Measurements from ENCODE around the gene TAOK1.
"Not testable (repeated sequence)": the region's sequence is repeated elsewhere in the genome, so short reads cannot be mapped to it uniquely, and the experiment has no call there.

The TAOK1 gene

GRCh38 chr17:29445844-29446243 lies 55.7 kb downstream of the TAOK1 start:
- no peak for DNase-seq (ENCODE audit: low spot score)

DNA sequence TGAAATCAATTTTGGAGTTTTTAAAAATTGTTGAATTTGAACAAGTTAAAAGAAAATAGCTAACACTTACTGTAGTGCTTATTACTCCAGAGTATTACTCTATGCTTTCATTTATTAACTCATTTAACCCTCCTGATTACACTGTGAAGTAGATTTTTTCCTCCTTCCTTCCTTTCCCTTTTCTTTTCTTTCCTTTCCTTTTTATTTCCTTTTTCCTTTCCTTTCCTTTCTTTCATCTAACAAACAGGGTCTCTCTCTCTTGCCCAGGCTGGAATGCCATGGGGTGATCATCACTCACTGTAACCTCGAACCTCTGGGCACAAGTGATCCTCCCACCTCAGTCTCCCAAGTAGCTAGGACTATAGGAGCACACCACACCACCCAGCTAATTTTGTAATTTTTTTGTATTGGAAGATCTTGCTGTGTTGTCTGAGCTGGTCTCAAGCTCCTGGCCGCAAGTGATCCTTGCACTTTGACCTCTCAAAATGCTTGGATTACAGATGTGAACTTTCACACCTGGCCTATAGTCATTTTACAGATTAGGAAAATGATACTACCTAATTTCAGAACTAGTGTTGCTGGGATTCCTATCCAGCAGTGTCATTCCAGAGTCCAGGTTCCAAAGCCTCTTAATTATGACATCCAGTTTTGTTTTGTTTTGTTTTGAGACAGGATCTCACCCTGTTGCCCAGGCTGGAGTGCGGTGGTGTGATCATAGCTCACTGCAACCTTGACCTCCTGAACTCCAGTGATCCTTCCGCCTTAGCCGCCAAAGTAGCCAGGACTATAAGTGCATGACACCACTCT lies 59.9 kb downstream of the TAOK1 start:
- no peak for DNase-seq (ENCODE audit: low spot score)

GRCh38 chr17:29451121-29451742 lies 61.1 kb downstream of the TAOK1 start:
- DNase-seq (ENCODE audit: low spot score) = no peak

GRCh38 chr17:29458066-29458465 lies 67.9 kb downstream of the TAOK1 start:
- no peak for DNase-seq (ENCODE audit: low spot score)

DNA sequence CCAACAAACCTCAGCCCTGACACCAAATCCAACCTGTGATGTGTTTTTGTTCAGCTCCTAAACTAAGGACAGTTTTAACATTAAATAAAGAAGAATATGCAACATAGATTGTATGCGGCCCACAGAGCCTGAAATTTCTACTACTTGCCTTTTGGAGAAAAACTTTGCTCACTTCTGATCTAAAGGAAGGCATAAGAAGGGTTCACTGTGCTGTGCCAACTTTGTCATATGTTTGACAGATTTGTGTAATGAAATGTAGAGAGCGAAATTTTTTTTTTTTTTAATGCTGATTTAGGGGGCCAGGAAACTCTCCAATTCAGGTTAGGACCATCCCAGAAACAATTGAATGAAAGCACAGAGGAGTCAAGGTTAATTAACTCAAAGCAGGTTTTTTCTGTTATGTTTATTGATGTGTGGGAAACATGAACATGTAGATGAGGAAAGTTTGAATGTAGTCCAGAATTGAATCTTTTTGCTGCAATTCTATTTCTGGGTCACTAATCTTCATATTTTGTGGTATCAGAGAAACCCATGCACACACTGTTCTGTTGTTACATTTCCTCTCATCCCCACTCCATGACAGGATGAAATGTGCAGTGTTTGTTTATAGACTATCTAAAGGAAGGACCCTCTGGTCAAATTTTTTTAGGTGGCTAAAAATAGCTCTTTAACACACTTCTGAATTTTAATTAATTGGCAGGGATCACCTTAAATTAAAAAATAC lies 71.5 kb downstream of the TAOK1 start:
- DNase-seq (ENCODE audit: low spot score) = no peak

- no peak for DNase-seq (ENCODE audit: low spot score)
Measured at GRCh38 chr17:29469276-29469675, 79.1 kb downstream of the TAOK1 start.

DNA sequence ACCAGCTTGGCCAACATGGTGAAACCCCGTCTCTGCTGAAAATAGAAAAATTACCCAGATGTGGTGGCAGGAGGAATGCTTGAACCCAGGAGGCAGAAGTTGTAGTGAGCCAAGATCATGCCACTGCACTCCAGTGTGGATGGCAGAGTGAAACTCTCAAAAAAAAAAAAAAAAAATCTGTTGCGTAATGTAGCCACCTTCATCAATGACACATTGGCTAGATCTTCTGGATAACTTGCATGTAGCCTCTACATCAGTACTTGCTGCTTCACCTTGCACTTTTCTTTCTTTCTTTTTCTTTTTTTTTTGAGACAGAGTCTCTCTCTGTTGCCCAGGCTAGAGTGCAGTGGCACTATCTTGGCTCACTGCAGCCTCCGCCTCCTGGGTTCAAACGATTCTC lies 83.3 kb downstream of the TAOK1 start:
- DNase-seq (ENCODE audit: low spot score) = not testable (repeated sequence)

DNA sequence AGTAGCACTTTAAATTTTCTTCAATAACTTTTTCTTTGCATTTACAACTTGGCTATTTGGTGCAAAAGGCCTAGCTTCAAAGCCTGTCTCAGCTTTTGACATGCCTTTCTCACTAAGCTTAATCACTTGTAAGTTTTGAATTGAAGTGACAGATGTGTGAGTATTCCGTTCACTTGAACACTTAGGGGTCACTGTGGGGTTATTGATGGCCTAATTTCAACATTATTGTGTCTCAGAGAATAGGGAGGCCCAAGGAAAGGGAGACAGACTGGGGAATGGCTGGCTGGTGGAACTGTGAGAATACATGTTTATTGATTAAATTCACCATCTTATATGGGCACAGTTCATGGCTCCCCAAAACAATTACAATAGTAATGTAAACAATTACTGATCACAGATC lies 84.1 kb downstream of the TAOK1 start:
- DNase-seq (ENCODE audit: low spot score) = no peak

DNA sequence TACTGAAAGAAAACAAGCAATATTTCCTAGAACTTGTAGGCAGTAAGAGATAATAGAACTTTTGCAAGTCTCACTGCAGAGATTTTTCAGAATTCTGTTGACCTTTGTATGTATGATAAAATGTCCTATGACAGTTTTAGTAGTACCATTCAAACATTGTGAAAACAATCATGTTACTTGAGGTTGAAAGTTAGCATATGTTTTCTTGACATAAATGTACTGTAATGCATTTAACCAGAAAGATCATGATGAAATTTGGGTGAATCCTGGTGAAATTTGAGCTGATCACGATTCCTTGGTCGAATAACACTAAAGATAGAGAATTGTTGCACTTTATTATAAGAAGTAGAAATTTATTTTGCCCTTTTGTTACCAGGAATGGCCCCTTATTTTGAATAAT lies 85.7 kb downstream of the TAOK1 start:
- no peak for DNase-seq (ENCODE audit: low spot score)

DNA sequence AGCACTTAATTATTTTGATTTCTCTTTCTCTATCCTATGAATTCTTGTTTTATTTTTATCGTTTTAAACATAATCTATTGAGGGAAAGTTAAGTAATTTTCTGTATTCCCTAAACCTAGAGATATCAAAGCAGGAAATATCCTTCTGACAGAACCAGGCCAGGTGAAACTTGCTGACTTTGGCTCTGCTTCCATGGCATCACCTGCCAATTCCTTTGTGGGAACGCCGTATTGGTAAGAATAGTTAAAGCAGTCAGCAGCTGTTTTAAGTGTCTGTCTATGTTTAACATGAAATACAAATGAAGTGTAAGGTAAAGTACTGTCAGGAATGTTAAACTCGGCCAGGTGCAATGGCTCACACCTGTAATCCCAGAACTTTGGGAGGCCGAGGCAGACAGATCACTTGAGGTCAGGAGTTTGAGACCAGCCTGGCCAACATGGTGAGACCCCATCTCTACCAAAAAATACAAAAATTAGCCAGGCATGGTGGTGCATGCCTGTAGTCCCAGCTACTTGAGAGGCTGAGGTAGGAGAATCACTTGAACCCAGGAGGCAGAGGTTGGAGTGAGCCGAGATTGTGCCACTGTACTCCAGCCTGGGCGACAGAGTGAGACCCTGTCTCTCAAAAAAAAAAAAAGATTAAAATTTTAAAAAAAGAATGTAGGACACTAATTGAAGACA lies 90.2 kb downstream of the TAOK1 start:
- DNase-seq (ENCODE audit: low spot score) = not testable (repeated sequence)

- peak; percentile 9 for DNase-seq (ENCODE audit: low spot score)
Measured at GRCh38 chr17:29483503-29483902, 93.3 kb downstream of the TAOK1 start.

GRCh38 chr17:29495011-29495410 lies 104.8 kb downstream of the TAOK1 start:
- peak; percentile 26 for DNase-seq (ENCODE audit: low spot score)

DNA sequence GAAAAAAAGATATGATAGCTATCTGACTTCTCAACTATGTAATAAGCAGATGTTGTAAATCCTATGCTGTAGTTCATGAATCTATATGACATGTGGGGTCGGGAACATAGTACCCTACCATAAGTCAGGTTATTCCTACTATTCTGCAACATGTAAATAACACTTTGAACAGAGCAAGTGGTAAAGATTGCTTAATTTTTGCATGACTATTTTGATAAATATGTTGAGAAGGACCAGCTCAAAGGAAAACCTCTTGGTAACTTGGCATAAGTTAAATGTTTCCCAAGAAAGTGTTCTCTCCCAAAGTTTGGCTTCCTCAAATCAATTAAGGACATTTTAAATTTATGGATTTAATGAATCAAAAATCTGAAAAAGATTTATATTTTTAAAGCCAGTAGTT lies 114.5 kb downstream of the TAOK1 start:
- no peak for DNase-seq (ENCODE audit: low spot score)

DNA sequence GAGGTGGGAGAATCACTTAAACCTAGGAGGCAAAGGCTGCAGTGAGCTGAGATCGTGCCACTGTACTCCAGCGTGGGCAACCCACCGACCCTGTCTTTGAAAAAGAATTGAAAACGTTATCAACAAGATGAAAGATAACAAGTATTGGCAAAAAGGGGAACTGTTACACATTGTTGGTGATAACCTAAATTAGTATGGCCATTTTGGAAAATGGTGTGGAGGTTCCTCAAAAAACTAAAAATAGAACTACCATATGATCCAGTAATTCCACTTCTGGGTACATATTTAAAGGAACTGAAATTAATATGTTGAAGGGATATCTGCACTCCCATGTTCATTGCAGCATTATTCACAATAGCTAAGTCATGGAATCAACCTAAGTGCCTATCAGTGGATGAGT lies 115.7 kb downstream of the TAOK1 start:
- no peak for DNase-seq (ENCODE audit: low spot score)

- DNase-seq (ENCODE audit: low spot score) = no peak
Measured at GRCh38 chr17:29510953-29511352, 120.8 kb downstream of the TAOK1 start.

DNA sequence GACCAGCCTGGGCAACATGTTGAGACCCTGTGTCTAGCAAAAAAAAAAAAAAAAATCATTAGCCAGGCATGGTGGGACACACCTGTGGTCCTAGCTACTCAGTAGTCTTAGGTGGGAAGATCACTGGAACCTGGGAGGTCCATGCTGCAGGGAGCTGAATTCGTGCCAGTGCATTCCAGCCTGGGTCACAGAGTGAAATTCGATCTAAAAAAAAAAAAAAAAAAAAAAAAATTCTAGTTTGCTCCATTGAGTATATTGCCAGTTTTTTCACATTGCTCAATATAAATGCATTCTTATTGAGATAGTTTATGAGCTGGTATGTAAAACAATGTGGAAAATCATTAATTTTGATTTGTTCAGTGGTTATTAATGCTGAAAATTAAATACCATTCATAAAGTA lies 124.6 kb downstream of the TAOK1 start:
- DNase-seq (ENCODE audit: low spot score) = no peak

- DNase-seq (ENCODE audit: low spot score) = no peak
Measured at GRCh38 chr17:29518359-29518758, 128.2 kb downstream of the TAOK1 start.

DNA sequence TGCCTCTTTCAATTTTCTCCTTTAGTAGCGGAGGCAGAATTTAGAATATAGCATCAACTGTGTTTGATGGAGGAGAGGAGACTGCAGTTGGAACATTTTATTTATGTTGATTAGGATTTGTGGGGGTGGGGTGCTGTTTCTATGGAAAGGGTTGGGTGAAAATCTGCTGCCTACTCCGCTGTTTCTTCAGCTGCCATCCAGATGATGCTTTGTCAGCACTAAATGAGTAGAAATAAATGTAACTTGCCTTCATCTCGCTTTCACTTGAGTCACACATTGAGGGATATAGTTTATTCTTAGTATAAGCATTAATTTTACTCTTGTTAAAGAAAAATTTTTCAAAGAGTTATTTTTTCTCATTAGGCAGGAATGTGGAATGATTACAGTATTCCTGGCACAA lies 134.5 kb downstream of the TAOK1 start:
- no peak for DNase-seq (ENCODE audit: low spot score)

DNA sequence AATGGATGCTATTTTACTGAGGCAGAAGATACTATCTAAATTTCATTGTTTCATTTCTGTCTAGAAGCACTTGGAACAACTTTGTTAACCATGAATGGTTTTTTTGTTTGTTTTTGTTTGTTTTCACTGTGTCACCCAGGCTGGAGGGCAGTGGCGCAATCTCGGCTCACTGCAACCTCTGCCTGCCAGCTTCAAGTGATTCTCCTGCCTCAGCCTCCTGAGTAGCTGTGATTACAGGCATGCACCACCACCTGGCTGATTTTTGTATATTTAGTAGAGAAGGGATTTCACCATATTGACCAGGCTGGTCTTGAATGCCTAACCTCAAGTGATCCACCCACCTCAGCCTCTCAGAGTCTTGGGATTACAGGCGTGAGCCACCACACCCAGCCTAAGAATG lies 136.2 kb downstream of the TAOK1 start:
- DNase-seq (ENCODE audit: low spot score) = no peak

DNA sequence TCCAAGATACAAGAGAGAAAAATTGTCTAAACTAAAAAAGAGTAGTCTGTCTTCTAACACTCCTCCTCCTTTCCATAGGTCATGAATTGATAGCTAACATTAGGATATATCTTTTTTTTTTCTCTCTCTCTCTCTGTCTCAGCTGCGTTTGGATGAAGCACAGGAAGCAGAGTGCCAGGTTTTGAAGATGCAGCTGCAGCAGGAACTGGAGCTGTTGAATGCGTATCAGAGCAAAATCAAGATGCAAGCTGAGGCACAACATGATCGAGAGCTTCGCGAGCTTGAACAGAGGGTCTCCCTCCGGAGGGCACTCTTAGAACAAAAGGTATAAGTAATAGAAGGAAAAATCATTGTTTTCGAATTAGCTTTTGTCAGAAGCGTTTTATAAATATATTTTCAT lies 143.8 kb downstream of the TAOK1 start:
- DNase-seq (ENCODE audit: low spot score) = no peak

DNA sequence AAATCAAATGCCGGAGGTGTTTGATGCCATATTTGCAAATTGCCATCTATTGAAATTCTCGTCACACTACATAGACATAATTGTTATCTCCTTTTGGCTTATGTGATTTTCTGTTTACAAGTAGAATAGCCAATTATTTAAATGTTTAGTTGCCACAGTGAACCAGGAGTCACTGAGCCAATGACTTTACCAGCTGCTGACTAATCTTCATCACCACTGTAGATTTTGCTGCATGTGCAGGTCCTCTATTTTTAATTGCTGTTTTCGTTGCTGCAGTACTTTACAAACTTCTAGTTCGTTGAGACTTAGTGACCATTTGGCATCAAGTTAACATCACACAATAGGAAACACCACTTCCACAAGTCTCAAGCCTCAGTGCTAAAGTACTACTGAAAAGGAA lies 153.9 kb downstream of the TAOK1 start:
- no peak for DNase-seq (ENCODE audit: low spot score)

- no peak for DNase-seq (ENCODE audit: low spot score)
Measured at GRCh38 chr17:29546085-29546484, 155.9 kb downstream of the TAOK1 start.

DNA sequence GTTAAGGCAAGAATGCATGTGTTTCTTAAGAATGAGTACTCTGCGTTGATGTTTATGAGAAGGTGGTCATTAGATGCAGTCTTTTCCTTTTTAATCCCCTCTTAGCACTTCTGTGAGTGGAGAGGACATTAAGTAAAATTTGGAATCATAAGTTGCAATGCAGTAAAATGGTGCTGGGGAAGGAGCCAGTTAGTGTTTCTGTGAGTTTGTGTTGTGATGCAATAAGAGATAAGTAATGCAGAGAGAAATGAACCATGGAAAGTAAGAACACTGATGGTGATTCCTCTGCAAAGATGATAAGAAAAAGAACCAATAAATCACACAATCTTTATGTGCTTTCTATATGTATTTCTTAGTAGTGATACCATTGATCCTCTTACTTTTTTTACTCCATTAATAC lies 156.7 kb downstream of the TAOK1 start:
- no peak for DNase-seq (ENCODE audit: low spot score)
